GM11168 (cell line): ENCODE results near the gene DLGAP3.
"Not testable (repeated sequence)": the region's sequence is repeated elsewhere in the genome, so short reads cannot be mapped to it uniquely, and the experiment has no call there.

Source experiments
- in situ Hi-C: fragments of 300-500 bp; cut with MboI; formaldehyde crosslinking; loops from one replicate; pipeline ENCODE4 v1.12.0; 2022; ENCODE audit warnings: low sequenced_read_pairs; ENCODE audit not compliant: unreplicated experiment

DLGAP3 gene

DNA sequence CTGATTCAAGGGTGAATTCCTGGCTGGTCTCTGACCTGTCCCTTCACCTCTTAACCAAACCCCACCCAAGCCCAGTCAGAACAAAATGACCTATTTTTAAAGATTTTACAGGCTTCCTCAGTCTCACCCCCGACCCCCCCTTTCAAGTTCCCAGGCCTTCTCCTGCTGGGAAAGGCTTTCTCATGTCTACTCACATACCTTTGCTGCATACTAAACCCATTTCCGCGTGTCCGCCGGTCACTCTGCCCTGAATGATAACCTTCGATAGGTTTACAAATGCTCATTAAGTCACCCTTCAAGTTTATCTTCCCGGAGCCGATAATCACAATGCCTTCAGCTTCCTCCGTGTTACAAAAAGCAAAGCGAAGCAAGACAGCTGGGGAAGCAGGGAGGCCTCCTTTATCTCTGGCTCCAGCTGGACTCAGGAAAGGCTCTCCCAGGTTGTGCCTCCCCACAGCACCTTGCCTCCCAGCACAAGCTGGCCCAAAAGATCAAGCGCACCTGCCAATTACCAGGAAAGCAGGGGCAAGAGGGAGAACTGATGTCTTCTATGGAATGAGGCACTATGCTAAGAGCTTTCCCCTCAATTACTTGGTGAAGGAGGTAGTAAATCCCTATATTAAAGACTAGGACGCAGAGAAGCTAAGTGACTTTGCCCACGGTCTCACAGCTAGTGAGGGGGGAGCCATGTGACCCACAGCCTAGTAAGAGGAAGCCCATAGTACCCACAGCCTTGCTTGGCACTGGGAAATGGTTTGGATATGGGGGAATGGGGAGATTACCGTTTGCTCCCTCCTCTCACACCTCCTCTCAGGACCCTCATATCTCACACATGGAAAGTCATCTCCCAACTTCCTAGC lies 85.8 kb downstream of the DLGAP3 start:
- in situ Hi-C loops: no loop called here

GRCh38 chr1:34842952-34843371 lies 86.5 kb downstream of the DLGAP3 start:
- in situ Hi-C loops: no loop called here

DNA sequence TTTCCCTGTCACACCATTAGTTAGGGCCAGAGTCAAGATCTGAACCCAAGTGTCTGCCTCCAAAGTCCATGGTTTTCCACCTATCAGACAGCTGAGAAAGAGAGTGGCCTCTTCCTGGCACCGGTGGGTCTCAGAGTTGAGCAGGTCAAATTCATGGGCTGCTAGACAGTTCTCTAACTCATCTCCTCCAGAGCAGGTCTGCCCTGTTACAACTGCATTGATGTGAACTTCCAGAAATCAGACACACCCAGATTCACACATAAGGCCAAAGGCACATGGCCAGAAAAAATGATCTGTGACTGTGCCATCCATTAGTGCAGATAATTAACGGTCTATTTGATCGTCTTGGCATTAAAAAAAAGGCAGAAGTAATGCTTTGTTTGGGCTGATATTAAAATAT lies 87.4 kb downstream of the DLGAP3 start:
- in situ Hi-C loops: no loop called here

- in situ Hi-C loops: no loop called here
Observed at GRCh38 chr1:34840426-34840825, 89.0 kb downstream of the DLGAP3 start.

DNA sequence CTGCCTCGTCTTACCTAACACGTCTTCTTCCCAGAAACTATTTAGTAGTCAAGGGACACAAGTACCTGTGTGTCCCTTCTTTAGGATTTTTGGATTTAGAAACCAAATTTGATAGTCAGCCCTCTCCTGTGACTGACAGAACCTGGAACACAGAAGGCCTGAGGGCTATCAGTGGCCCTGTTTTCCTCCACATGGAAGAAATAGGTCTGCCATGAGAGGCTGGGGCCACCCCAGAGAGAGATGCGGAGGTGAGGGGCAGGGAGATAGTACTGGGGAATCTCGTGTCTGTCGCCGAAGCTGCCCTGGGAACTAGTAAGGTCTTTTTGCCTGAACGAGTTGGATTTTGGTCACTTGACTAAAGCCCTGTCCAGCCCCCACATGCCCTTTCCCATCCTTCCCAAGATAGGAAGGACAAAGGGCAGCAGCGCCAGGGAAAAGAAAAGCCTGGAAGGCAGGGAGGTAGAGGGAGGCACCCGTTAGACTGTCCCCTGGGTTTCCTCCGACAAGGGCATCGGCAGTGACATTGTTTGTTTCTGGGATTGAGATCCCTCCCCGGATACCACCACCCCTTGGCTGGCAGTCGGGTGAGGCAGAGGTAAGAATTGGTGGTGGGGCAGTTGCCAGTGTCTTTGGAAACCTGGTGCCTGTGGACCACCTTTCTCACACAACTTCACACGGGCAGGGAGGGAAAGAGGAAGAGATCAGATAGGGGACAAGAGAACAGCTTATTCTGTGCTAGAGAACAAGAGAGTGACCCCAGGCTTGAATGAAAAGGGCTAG lies 89.7 kb downstream of the DLGAP3 start:
- in situ Hi-C loops: no loop called here

DNA sequence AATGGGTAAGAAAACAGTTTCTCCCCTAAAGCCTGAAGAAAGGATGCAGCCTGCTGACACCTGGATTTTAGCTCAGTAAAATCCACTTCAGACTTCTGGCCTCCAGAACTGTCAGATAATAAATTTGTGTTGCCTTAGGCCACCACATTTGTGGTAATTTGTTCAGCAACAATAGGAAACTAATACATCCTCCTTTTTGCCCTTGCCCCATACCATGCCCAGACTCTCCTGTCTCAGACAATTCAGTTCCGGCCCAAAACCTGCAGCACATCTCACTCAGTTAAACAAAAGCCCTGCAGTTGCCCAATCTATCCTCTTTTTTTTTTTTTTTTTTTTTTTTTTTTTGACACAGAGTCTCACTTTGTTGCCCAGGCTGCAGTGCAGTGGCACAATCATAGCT lies 95.7 kb downstream of the DLGAP3 start:
- in situ Hi-C loops: no loop called here

GRCh38 chr1:34831721-34832246 lies 97.7 kb downstream of the DLGAP3 start:
- in situ Hi-C loops: no loop called here

GRCh38 chr1:34829250-34829649 lies 100.2 kb downstream of the DLGAP3 start:
- in situ Hi-C loops: no loop called here

GRCh38 chr1:34828611-34829010 lies 100.8 kb downstream of the DLGAP3 start:
- in situ Hi-C loops: no loop called here

- in situ Hi-C loops: no loop called here
Observed at GRCh38 chr1:34827341-34827941, 102.0 kb downstream of the DLGAP3 start.

- in situ Hi-C loops: no loop called here
Observed at GRCh38 chr1:34825455-34826091, 103.9 kb downstream of the DLGAP3 start.

GRCh38 chr1:34824817-34825454 lies 104.5 kb downstream of the DLGAP3 start:
- in situ Hi-C loops: no loop called here

DNA sequence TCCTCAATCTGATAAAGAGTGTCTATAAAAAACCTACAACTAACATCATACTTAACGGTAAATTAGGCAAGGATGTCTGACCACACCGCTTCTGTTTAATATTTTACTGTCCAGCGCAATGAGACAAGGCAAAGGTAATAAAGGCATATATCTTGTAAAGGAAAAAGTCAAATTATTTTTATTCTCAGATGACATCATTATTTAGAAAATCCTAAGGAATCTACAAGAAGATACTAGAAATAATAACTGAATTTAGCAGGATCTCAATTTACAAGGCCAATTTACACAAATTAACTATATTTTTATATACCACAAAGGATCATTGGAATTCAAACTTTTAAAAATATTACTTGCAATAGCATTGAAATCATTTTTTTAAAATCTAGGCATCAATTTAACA lies 107.2 kb downstream of the DLGAP3 start:
- in situ Hi-C loops: no loop called here

DNA sequence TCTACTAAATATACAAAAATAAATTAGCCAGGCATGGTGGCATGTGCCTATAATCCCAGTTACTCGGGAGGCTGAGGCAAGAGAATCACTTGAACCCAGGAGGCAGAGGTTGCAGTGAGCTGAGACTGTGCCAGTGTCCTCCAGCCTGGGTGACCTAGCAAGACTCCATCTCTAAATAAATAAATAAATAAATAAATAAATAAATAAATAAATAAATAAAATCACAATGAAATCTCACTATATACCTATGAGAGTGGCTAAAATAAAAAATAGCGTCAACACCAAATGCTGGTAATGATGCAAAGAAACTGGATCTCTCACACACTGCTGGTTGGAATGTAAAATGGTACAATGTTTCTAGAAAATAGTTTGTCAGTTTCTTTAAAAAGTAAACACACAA lies 110.6 kb downstream of the DLGAP3 start:
- in situ Hi-C loops: not testable (repeated sequence)

DNA sequence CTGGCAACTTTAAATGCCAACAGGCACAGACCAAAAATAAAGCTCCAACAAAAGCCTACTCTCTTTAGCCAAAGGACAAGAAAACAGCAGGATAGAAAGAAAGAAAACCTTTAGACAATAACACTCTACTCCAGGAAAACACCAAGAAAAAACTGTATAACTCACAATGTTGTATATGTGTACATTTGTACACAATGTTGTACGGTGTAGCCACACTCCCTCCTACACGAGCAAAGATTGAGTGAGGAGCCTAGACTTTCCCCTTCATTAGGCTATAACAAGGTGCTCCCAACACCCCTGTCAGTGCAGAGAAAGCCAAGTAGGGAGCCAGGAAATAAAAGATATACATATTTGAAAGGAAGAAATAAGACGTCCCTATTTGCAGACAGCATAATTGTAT lies 112.7 kb downstream of the DLGAP3 start:
- in situ Hi-C loops: no loop called here

- in situ Hi-C loops: no loop called here
Observed at GRCh38 chr1:34816332-34816731, 113.1 kb downstream of the DLGAP3 start.
